ENCODE results near the gene OR8S1. TPM values are rescaled to one million over a fixed set of nuclear protein-coding genes. Genes with fewer than 3 reads are reported as not detected.

Gene OR8S1
- polyA plus RNA-seq, 1 of the 3 experiments (the other 2 are of a cell fraction), result not detected

DNA sequence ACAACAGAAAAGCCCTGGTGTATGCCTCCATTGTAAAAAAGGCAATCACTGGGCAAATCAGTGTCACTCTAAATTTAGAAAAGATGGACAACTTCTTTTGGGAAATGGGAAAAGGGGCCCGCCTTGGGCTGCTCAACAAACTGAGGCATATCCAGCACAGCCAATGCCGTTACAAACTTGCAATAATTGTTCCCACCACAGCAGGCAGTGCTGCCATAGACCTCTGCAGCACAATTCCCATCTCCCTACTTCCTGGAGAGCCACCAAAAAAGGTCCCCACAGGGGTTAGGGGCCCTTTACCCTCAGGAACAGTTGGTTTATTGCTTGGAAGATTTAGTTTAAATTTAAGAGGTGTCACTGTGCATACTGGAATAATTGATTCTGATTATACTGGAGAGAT is 16.4 kb upstream of the OR8S1 start:
- 0% methylated on average over 2 of the region's 2 CpGs for WGBS (ENCODE audit: low lambda C conversion rate)
- H3K9ac ChIP-seq, result no peak overlapping the region
- H3K27ac ChIP-seq (ENCODE audit: low read depth in 2 of 2, low read length in 1 of 2), result no peak overlapping the region
- H3K4me3 ChIP-seq (ENCODE audit: low read depth in 2 of 2, low read length in 1 of 2), result no peak overlapping the region
- ChIA-PET CTCF (no interaction called here), POLR2A (no interaction called here)
- no peaks in the 10 kb centered on the region for H3F3A ChIP-seq (replicated peaks; ENCODE audit: insufficient read depth)
- no peaks in the 10 kb centered on the region for H3K4me1 ChIP-seq (ENCODE audit: control insufficient read depth in 1 of 2, insufficient read depth in 2 of 2, low read depth in 1 of 2, low read length in 1 of 2)
- H3K4me2 ChIP-seq, result no peak overlapping the region
- H3K27me3 ChIP-seq (ENCODE audit: insufficient read depth), result no peaks in the 10 kb centered on the region; the same call in 1 of the 2 replicates
- no peaks in the 10 kb centered on the region for H3K79me2 ChIP-seq (ENCODE audit: insufficient read depth)
- no peaks in the 10 kb centered on the region for H3K9me2 ChIP-seq
- H4K20me1 ChIP-seq (ENCODE audit: insufficient read depth), result no peaks in the 10 kb centered on the region
- no peaks in the 10 kb centered on the region for H3K36me3 ChIP-seq (replicated peaks in 1 of 2; ENCODE audit: control insufficient read depth in 1 of 2, insufficient read depth in 2 of 2, low read length in 1 of 2)
- DNase-seq, result no peak
- no peaks in the 10 kb centered on the region for H3K9me3 ChIP-seq
- H2AFZ ChIP-seq (ENCODE audit: low read depth), result no peak overlapping the region
- TF ChIP-seq RFX5 (IDR thresholded peaks at IDR 0.05; ENCODE audit: low read length) (no peak), JUND (IDR thresholded peaks at IDR 0.05) (no peak), NRF1 (IDR thresholded peaks at IDR 0.05; ENCODE audit: low read depth, low read length) (no peak), SMC3 (IDR thresholded peaks at IDR 0.05; ENCODE audit: low read depth, low read length) (no peak), RXRA (IDR thresholded peaks at IDR 0.05; ENCODE audit: borderline replicate concordance, low read depth) (no peak), TCF12 (IDR thresholded peaks at IDR 0.05) (no peak), FOSL2 (IDR thresholded peaks at IDR 0.05; ENCODE audit: borderline replicate concordance, low read depth) (no peak), CHD2 (IDR thresholded peaks at IDR 0.05; ENCODE audit: low read length, partially characterized antibody) (no peak), SIN3A (IDR thresholded peaks at IDR 0.05; ENCODE audit: borderline replicate concordance, low read depth, low read length) (no peak), EZH2phosphoT487 (IDR thresholded peaks at IDR 0.05; ENCODE audit: borderline replicate concordance, low read depth) (no peak)
- TF ChIP-seq, protein P1, sequence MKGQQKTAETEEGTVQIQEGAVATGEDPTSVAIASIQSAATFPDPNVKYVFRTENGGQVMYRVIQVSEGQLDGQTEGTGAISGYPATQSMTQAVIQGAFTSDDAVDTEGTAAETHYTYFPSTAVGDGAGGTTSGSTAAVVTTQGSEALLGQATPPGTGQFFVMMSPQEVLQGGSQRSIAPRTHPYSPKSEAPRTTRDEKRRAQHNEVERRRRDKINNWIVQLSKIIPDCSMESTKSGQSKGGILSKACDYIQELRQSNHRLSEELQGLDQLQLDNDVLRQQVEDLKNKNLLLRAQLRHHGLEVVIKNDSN (IDR thresholded peaks at IDR 0.05; ENCODE audit: borderline replicate concordance, low read depth), result no peak
- TF ChIP-seq, protein P2, sequence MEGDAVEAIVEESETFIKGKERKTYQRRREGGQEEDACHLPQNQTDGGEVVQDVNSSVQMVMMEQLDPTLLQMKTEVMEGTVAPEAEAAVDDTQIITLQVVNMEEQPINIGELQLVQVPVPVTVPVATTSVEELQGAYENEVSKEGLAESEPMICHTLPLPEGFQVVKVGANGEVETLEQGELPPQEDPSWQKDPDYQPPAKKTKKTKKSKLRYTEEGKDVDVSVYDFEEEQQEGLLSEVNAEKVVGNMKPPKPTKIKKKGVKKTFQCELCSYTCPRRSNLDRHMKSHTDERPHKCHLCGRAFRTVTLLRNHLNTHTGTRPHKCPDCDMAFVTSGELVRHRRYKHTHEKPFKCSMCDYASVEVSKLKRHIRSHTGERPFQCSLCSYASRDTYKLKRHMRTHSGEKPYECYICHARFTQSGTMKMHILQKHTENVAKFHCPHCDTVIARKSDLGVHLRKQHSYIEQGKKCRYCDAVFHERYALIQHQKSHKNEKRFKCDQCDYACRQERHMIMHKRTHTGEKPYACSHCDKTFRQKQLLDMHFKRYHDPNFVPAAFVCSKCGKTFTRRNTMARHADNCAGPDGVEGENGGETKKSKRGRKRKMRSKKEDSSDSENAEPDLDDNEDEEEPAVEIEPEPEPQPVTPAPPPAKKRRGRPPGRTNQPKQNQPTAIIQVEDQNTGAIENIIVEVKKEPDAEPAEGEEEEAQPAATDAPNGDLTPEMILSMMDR (IDR thresholded peaks at IDR 0.05), result no peak
- TF ChIP-seq, protein P3, sequence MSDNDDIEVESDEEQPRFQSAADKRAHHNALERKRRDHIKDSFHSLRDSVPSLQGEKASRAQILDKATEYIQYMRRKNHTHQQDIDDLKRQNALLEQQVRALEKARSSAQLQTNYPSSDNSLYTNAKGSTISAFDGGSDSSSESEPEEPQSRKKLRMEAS (IDR thresholded peaks at IDR 0.05; ENCODE audit: low read depth), result no peak

DNA sequence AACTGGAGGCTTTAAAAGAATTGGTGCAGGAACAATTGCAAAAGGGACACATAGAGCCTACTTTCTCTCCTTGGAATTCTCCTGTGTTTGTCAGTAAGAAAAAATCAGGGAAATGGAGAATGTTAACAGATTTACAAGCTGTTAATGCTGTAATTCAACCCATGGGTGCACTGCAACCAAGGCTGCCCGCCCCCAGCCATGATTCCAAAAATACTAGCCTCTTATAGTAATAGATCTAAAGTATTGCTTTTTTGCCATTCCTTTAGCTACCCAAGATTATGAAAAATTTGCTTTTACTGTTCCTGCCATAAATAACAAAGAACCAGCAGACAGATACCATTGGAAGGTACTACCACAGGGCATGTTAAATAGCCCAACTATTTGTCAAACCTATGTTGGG is 15.3 kb upstream of the OR8S1 start:
- Histone ChIP-seq H3K4me3 (ENCODE audit: low read depth in 2 of 2, low read length in 1 of 2) (no peak overlapping the region), H3K79me2 (ENCODE audit: insufficient read depth) (no peaks in the 10 kb centered on the region), H3F3A (replicated peaks; ENCODE audit: insufficient read depth) (no peaks in the 10 kb centered on the region), H3K9me2 (no peaks in the 10 kb centered on the region), H2AFZ (ENCODE audit: low read depth) (no peak overlapping the region), H3K9ac (no peak overlapping the region), H4K20me1 (ENCODE audit: insufficient read depth) (no peaks in the 10 kb centered on the region), H3K27me3 (ENCODE audit: insufficient read depth) (no peaks in the 10 kb centered on the region; the same call in 1 of the 2 replicates), H3K36me3 (replicated peaks in 1 of 2; ENCODE audit: control insufficient read depth in 1 of 2, insufficient read depth in 2 of 2, low read length in 1 of 2) (no peaks in the 10 kb centered on the region), H3K4me1 (ENCODE audit: control insufficient read depth in 1 of 2, insufficient read depth in 2 of 2, low read depth in 1 of 2, low read length in 1 of 2) (no peaks in the 10 kb centered on the region), H3K27ac (ENCODE audit: low read depth in 2 of 2, low read length in 1 of 2) (no peak overlapping the region), H3K9me3 (no peaks in the 10 kb centered on the region), H3K4me2 (no peak overlapping the region)
- CTCF ChIA-PET, result no interaction called here
- TF ChIP-seq GATA2 (CRISPR knock-in tag; IDR thresholded peaks at IDR 0.05), result no peak
- TF ChIP-seq FOXM1 (IDR thresholded peaks at IDR 0.05; ENCODE audit: low read depth), result no peak
- TF ChIP-seq RAD21 (IDR thresholded peaks at IDR 0.05; ENCODE audit: low read length), result no peak
- TF ChIP-seq, protein P4, sequence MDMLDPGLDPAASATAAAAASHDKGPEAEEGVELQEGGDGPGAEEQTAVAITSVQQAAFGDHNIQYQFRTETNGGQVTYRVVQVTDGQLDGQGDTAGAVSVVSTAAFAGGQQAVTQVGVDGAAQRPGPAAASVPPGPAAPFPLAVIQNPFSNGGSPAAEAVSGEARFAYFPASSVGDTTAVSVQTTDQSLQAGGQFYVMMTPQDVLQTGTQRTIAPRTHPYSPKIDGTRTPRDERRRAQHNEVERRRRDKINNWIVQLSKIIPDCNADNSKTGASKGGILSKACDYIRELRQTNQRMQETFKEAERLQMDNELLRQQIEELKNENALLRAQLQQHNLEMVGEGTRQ (IDR thresholded peaks at IDR 0.05; ENCODE audit: borderline replicate concordance, low read depth, low read length), result no peak
- TF ChIP-seq JUND (IDR thresholded peaks at IDR 0.05), result no peak
- no peak for TF ChIP-seq ELF1 (IDR thresholded peaks at IDR 0.05)
- no peak for TF ChIP-seq YY1 (IDR thresholded peaks at IDR 0.05; ENCODE audit: low read depth)
- no peak for TF ChIP-seq TAF1 (IDR thresholded peaks at IDR 0.05; ENCODE audit: borderline replicate concordance, low read depth, low read length)
- TF ChIP-seq, protein P3 (IDR thresholded peaks at IDR 0.05; ENCODE audit: low read depth), result no peak
- no peak for TF ChIP-seq MXI1 (IDR thresholded peaks at IDR 0.05; ENCODE audit: low read depth, low read length)
- no peak for TF ChIP-seq TEAD4 (IDR thresholded peaks at IDR 0.05; ENCODE audit: borderline replicate concordance, insufficient read depth)
- TF ChIP-seq NRF1 (IDR thresholded peaks at IDR 0.05; ENCODE audit: low read depth, low read length), result no peak
- TF ChIP-seq, protein P5, sequence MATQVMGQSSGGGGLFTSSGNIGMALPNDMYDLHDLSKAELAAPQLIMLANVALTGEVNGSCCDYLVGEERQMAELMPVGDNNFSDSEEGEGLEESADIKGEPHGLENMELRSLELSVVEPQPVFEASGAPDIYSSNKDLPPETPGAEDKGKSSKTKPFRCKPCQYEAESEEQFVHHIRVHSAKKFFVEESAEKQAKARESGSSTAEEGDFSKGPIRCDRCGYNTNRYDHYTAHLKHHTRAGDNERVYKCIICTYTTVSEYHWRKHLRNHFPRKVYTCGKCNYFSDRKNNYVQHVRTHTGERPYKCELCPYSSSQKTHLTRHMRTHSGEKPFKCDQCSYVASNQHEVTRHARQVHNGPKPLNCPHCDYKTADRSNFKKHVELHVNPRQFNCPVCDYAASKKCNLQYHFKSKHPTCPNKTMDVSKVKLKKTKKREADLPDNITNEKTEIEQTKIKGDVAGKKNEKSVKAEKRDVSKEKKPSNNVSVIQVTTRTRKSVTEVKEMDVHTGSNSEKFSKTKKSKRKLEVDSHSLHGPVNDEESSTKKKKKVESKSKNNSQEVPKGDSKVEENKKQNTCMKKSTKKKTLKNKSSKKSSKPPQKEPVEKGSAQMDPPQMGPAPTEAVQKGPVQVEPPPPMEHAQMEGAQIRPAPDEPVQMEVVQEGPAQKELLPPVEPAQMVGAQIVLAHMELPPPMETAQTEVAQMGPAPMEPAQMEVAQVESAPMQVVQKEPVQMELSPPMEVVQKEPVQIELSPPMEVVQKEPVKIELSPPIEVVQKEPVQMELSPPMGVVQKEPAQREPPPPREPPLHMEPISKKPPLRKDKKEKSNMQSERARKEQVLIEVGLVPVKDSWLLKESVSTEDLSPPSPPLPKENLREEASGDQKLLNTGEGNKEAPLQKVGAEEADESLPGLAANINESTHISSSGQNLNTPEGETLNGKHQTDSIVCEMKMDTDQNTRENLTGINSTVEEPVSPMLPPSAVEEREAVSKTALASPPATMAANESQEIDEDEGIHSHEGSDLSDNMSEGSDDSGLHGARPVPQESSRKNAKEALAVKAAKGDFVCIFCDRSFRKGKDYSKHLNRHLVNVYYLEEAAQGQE (IDR thresholded peaks at IDR 0.05; ENCODE audit: low read depth, low read length), result no peak
- DNase-seq, result no peak
- WGBS (ENCODE audit: low lambda C conversion rate), result 0% methylated on average over 1 of the region's 1 CpG
- POLR2A ChIA-PET, result no interaction called here
